ENCODE results near the gene CAMK1D.

Gene CAMK1D

GRCh38 chr10:12466704-12467305 is 117.5 kb downstream of the CAMK1D start:
- no peak for TF ChIP-seq EZH2 (optimal IDR thresholded peaks at IDR 0.05; ENCODE audit: low read depth, low read length)
- no peaks in the 10 kb centered on the region for H3K36me3 ChIP-seq (replicated peaks; ENCODE audit: insufficient read depth, low read length)
- H2AFZ ChIP-seq (ENCODE audit: low read length), result no peak overlapping the region
- H3K4me3 ChIP-seq (ENCODE audit: low read length), result no peak overlapping the region
- peaks cover 5% of the 10 kb centered on the region for H3K4me1 ChIP-seq (ENCODE audit: low read length)
- no peak overlapping the region for H3K27ac ChIP-seq (ENCODE audit: low read length)
- no peak overlapping the region for H3K4me2 ChIP-seq (ENCODE audit: low read depth, low read length)
- H3K9me3 ChIP-seq (replicated peaks; ENCODE audit: insufficient read depth, low read length), result no peaks in the 10 kb centered on the region
- DNase-seq, result no peak
- H3F3A ChIP-seq (ENCODE audit: insufficient read depth, low read length), result no peaks in the 10 kb centered on the region
- peaks cover 55% of the 10 kb centered on the region for H3K79me2 ChIP-seq (ENCODE audit: low read length)
- no peaks in the 10 kb centered on the region for H3K9me2 ChIP-seq (replicated peaks; ENCODE audit: insufficient read depth, low read length)
- H3K9ac ChIP-seq (ENCODE audit: low read length), result no peak overlapping the region
- no peaks in the 10 kb centered on the region for H4K20me1 ChIP-seq (ENCODE audit: insufficient read depth, low read length)
- H3K27me3 ChIP-seq (replicated peaks; ENCODE audit: insufficient read depth, low read length), result no peaks in the 10 kb centered on the region

GRCh38 chr10:12469345-12469744 is 120.0 kb downstream of the CAMK1D start:
- TF ChIP-seq CTCF (IDR thresholded peaks at IDR 0.05; ENCODE audit: low read length), result no peak
- no peak for TF ChIP-seq EZH2 (optimal IDR thresholded peaks at IDR 0.05; ENCODE audit: low read depth, low read length)
- no peak for TF ChIP-seq EZH2phosphoT487 (IDR thresholded peaks at IDR 0.05; ENCODE audit: low read length)
- Histone ChIP-seq H3K27ac (ENCODE audit: low read length) (no peak overlapping the region), H4K20me1 (ENCODE audit: insufficient read depth, low read length) (no peaks in the 10 kb centered on the region), H3K27me3 (replicated peaks; ENCODE audit: insufficient read depth, low read length) (no peaks in the 10 kb centered on the region), H3F3A (ENCODE audit: insufficient read depth, low read length) (no peaks in the 10 kb centered on the region), H3K9me3 (replicated peaks; ENCODE audit: insufficient read depth, low read length) (no peaks in the 10 kb centered on the region), H3K4me1 (ENCODE audit: low read length) (no peaks in the 10 kb centered on the region), H3K9me2 (replicated peaks; ENCODE audit: insufficient read depth, low read length) (no peaks in the 10 kb centered on the region), H3K4me3 (ENCODE audit: low read length) (no peak overlapping the region), H3K79me2 (ENCODE audit: low read length) (peaks cover 49% of the 10 kb centered on the region), H3K9ac (ENCODE audit: low read length) (no peak overlapping the region), H3K4me2 (ENCODE audit: low read depth, low read length) (no peak overlapping the region), H2AFZ (ENCODE audit: low read length) (no peak overlapping the region), H3K36me3 (replicated peaks; ENCODE audit: insufficient read depth, low read length) (no peaks in the 10 kb centered on the region)
- no peak for DNase-seq

GRCh38 chr10:12470719-12471118 is 121.4 kb downstream of the CAMK1D start:
- Histone ChIP-seq H3K4me1 (ENCODE audit: low read length) (no peaks in the 10 kb centered on the region), H3K4me2 (ENCODE audit: low read depth, low read length) (no peak overlapping the region), H3K9ac (ENCODE audit: low read length) (no peak overlapping the region), H3K36me3 (replicated peaks; ENCODE audit: insufficient read depth, low read length) (no peaks in the 10 kb centered on the region), H3K27ac (ENCODE audit: low read length) (no peak overlapping the region), H4K20me1 (ENCODE audit: insufficient read depth, low read length) (no peaks in the 10 kb centered on the region), H3F3A (ENCODE audit: insufficient read depth, low read length) (no peaks in the 10 kb centered on the region), H3K9me2 (replicated peaks; ENCODE audit: insufficient read depth, low read length) (no peaks in the 10 kb centered on the region), H2AFZ (ENCODE audit: low read length) (no peak overlapping the region), H3K79me2 (ENCODE audit: low read length) (peaks cover 53% of the 10 kb centered on the region), H3K27me3 (replicated peaks; ENCODE audit: insufficient read depth, low read length) (no peaks in the 10 kb centered on the region), H3K9me3 (replicated peaks; ENCODE audit: insufficient read depth, low read length) (no peaks in the 10 kb centered on the region), H3K4me3 (ENCODE audit: low read length) (no peak overlapping the region)
- TF ChIP-seq EZH2phosphoT487 (IDR thresholded peaks at IDR 0.05; ENCODE audit: low read length), result no peak
- TF ChIP-seq CTCF (IDR thresholded peaks at IDR 0.05; ENCODE audit: low read length), result no peak
- no peak for TF ChIP-seq EZH2 (optimal IDR thresholded peaks at IDR 0.05; ENCODE audit: low read depth, low read length)
- no peak for DNase-seq

GRCh38 chr10:12471135-12471534 is 121.8 kb downstream of the CAMK1D start:
- no peak for DNase-seq
- no peaks in the 10 kb centered on the region for H3K4me1 ChIP-seq (ENCODE audit: low read length)
- no peaks in the 10 kb centered on the region for H3K27me3 ChIP-seq (replicated peaks; ENCODE audit: insufficient read depth, low read length)
- no peak overlapping the region for H3K4me3 ChIP-seq (ENCODE audit: low read length)
- H3F3A ChIP-seq (ENCODE audit: insufficient read depth, low read length), result no peaks in the 10 kb centered on the region
- H3K9me2 ChIP-seq (replicated peaks; ENCODE audit: insufficient read depth, low read length), result no peaks in the 10 kb centered on the region
- H4K20me1 ChIP-seq (ENCODE audit: insufficient read depth, low read length), result no peaks in the 10 kb centered on the region
- H3K9me3 ChIP-seq (replicated peaks; ENCODE audit: insufficient read depth, low read length), result no peaks in the 10 kb centered on the region
- H2AFZ ChIP-seq (ENCODE audit: low read length), result no peak overlapping the region
- peaks cover 53% of the 10 kb centered on the region for H3K79me2 ChIP-seq (ENCODE audit: low read length)
- H3K27ac ChIP-seq (ENCODE audit: low read length), result no peak overlapping the region
- TF ChIP-seq EZH2phosphoT487 (IDR thresholded peaks at IDR 0.05; ENCODE audit: low read length) (no peak), CTCF (IDR thresholded peaks at IDR 0.05; ENCODE audit: low read length) (no peak), EZH2 (optimal IDR thresholded peaks at IDR 0.05; ENCODE audit: low read depth, low read length) (no peak)
- no peaks in the 10 kb centered on the region for H3K36me3 ChIP-seq (replicated peaks; ENCODE audit: insufficient read depth, low read length)
- H3K9ac ChIP-seq (ENCODE audit: low read length), result no peak overlapping the region
- H3K4me2 ChIP-seq (ENCODE audit: low read depth, low read length), result no peak overlapping the region
